Activated T-helper 9 cell treated with anti-CD3 and anti-CD28 coated beads, Interleukin-2, amount 50 U/mL, for 16 hours (primary cell): ENCODE results near the gene MRPL32.

Source experiments
- DNase-seq: peaks from one replicate; pipeline ENCODE4 v3.0.0-alpha.2; 2020; ENCODE audit warnings: low read depth

MRPL32 gene

GRCh38 chr7:42926204-42926603, 6.0 kb upstream of the MRPL32 start:
- no peak for DNase-seq

DNA sequence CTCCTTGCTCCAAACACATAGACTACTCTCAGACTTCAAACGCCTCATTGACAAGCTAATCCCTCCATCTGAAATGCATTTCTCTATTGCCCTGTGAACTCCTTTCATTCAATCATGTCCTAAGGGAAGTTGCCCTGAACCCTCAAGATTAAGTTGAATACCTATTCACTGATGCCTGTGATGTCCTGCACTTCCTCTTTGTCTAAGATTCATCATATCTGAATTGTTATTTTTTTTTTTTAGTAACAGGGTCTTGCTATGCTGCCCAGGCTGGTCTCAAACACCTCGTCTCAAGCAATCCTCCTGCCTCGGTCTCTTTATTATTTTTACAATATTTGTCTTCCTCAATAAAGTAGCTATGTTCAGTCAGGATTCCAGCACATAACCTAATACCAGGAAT, 3.4 kb upstream of the MRPL32 start:
- no peak for DNase-seq

DNA sequence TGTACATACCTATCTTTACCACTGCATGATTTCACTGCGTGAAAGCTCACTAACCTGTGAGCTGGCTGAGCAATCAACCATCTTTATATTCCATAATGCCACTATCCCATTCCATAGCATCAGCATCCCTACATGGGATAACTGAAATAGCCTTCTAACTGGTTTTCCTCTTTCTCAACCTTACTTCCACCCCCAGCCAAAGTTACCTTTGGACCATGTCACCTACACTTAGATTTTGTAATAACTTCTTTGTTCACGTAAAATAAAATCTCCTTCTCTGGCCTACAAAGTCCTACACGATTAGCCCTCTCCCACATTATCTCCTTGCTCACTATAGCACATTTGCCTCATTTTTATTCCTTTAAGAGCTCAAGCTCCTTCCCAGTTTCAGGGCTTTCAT, 2.7 kb upstream of the MRPL32 start:
- no peak for DNase-seq

DNA sequence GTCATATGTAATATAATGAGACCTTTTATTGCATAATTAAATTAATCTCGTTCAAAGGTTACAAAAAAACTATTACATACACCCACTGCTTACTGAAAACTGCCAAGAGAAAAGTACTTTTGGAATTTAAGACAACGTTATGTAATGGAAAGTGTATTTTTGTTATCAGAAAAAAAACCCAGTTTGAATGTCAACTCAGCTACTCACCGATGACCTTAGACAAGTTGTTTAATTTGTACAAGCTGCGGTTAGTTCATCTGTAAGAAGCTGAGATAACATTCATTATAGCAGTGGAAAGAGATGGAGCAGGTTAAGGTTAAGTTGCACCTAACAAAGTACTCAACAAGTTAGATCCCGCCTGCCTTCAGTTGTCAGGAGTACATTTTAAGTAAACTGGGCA, 1.3 kb upstream of the MRPL32 start:
- no peak for DNase-seq

DNA sequence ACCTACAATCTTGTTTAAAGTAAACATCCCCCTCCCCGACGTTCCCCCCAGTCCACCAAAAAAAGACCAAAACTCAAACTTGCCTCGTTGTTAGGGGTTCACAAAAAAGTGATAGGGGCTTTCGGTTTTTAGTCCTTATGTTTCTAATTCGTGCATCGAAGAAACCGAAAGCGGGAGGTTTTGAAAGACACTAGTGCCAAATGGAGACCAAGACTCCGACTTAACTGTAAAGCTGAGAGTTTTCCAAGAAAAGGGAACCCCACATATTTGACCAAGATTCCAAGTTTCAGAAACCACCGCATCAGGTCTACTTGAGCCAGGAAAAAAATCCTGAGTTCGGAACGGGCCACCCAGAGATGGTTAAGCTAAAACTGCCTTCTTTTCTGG, 736 bp upstream of the MRPL32 start:
- no peak for DNase-seq

GRCh38 chr7:42932811-42933591, 825 bp downstream of the MRPL32 start:
- DNase-seq: no peak

- no peak for DNase-seq
These were observed 2.1 kb downstream of the MRPL32 start for GRCh38 chr7:42934291-42934690.

GRCh38 chr7:42935861-42936260, 3.7 kb downstream of the MRPL32 start:
- DNase-seq: no peak

- DNase-seq: no peak
These were observed 7.5 kb downstream of the MRPL32 start for GRCh38 chr7:42939457-42940240.

DNA sequence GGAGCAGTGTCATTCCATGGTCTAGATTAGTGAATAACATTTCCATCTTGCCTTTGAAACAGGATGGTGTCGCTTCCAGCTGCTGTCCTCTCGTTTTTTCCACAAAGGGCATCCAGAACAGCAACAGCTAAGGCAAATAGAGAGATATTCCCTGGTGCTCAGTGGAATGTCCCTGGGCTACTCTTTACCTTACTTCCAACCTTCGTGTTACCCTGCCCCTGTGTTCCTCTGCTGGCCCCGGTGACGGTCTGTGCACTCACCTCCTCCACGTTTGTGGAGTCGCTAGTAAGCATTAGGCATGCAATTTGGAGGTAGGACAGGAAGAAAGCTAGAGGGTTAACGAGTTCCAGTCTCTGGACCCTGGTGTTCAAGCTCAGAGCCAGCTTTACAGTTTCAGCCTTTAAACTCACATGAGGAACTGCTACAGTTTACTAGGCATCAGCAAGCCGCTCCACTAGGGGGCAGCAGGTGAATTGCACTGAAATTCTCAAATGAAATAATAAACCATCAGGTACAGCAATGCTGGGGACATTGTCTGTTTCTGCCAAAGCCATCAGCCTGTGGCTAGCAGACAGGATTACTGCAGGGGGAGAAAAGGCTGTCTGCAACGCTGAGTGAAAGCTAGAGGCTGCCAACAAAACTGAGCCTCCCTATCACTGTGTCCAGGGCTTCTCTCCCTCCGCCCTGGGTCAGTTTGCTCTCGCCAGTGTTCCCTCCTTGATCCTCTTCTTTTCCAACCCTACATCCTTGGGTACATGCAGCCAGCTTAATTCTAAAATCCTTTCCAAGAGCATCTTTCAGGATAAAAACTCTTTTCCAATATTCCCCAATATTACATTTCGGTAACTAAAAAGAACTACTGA, 9.0 kb downstream of the MRPL32 start:
- DNase-seq: peak; percentile 57

DNA sequence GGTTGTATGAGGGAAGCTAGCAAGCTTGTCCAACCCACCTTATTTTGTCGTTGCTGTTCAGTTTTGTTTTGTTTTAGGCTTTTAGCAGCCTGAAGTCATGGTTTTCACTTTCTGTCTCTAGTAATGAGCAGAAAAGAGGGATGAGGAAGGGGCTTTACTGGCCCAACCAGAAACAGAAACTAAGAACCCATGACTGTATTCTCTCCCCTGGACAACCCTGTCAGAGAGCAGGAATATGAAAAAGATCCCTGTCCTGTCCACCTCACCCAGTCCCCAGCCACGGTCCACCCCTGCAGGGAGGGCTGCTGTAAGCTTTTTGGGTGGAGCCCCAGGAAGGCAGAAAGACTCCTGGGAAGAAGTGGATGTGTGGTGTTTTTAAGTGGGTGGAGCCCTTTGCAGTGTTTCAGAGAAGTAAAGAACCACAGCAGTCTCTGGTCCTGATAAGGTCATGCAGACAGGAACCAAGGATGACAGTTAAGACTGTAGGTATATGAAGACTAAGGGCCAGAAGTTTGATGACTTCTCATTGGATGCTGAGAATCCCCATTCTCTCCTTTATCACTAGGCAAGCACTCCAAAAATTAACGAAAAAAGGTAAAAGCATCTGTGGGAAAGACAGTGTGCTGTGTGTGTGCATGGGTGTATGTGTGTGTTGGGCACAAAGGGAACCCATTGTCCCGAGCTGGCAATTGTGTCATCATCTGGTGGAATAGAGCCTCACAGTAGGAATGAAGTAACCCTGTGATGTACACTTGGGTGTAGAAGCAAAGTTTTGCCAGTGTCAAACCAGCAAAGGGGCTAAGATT, 13.8 kb downstream of the MRPL32 start:
- DNase-seq: no peak

- no peak for DNase-seq
These were observed 14.4 kb downstream of the MRPL32 start for GRCh38 chr7:42946627-42946950.

- no peak for DNase-seq
These were observed 15.3 kb downstream of the MRPL32 start for GRCh38 chr7:42947521-42947920.

DNA sequence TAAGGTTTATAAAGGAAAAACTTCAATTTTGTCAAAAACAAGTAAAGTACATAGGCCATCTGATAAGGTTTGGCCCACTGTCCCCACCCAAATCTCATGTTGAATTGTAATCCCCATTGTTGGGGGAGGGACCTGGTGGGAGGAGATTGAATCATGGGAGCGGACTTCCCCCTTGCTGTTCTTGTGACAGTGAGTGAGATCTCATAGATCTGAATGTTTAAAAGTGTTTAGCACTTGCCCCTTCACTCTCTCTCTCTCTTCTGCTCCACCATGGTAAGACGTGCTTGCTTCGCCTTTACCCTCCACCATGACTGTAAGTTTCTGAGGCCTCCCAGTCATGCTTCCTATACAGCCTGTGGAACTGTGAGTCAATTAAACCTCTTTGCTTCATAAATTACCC, 18.2 kb downstream of the MRPL32 start:
- DNase-seq: no peak

DNA sequence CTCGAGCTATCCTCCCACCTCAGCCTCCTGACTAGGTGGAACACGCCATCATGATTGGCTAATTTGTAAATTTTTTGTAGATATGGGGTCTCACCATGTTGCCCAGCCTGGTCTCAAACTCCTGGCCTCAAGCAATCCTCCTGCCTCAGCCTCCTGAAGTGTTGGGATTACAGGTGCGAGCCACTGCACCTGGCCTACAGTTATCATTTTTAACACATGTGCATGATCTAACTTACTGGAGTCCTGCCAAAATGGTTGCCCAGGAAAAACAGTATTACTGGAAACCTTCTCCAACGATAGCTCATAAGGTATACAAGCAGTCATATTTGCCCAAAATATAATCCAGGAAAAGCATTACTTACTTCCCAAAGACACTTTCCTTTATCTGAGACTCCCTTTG, 20.2 kb downstream of the MRPL32 start:
- no peak for DNase-seq

- DNase-seq: no peak
These were observed 21.8 kb downstream of the MRPL32 start for GRCh38 chr7:42953994-42954393.

DNA sequence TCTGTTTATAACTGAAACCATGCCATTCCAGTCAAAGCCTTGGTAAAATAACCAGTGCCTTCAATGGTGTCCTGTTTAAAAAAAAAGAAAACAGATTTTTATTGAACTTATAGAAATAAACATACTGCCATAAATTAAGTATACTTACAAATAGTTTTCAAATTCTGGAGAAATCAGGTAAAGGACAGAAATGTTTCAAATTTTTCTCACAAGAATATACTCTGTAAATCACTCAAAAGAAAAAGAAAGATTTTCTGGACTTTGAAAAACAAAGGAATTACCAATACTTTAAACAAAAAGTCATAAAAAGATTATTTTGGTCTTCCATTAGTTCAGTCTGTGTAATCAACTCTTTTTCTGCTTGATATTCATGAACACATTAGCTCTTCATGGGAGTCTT, 23.9 kb downstream of the MRPL32 start:
- DNase-seq: no peak

- no peak for DNase-seq
These were observed 27.4 kb downstream of the MRPL32 start for GRCh38 chr7:42959549-42959948.

DNA sequence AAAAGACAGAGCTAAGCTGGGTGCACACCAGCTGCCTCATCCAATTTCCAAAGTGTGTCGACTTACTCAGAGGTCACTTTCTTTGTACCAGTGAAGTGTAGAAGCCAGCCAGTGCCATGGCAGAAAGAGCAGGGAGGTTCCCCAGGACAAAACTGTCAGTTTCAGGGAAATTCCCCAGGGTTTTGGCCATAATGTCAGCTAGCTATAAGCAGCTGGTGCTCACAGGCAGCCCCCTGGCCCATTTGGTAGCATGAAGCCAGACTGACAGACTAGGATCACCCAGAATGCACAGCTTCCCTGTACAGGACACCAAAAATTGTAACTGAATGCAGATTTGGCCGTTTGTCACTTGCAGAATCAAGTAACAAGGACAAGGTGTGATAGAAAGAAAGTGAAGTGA, 28.6 kb downstream of the MRPL32 start:
- DNase-seq: no peak

DNA sequence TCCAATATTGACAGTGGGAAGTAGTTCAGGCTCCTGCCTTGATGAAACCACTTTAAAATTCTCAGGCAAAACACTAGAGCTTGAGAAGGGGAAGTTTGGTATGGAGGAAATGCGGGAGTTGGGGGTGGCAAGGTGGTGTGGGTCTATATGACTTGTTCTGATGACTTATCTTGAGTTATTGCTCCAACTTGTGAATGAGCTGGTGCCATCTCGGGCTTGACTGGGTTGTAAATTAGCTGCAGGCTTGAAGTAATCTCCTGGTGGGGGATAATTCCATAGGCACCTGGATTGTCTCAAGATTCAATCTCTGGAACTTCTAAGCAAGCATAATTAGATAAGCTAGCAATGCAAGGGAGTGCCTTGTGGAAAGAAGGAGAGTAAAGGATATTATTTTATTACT, 29.0 kb downstream of the MRPL32 start:
- DNase-seq: no peak

DNA sequence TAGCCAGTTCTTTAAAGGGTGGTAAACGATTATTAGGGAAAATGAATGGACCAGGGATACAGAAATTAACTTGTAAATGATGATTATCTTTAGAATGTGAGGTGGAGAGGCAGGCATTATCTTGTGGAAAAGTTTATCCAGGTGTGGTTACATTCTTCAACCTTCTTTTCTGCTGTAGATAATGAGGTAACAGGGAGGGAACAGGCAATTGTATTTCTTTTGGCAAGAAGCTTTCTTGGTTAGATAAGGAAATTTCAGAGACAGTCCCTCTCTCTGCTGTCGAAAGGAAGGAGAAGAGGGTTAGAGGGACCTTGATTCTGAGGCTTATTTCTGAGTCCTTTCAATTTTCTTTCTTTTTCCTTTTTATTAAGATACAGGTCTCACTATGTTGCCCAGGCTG, 32.1 kb downstream of the MRPL32 start:
- DNase-seq: no peak
